Naive thymus-derived CD4-positive, alpha-beta T cell (primary cell): ENCODE results near the gene WASF3. TPM values are rescaled to one million over a fixed set of nuclear protein-coding genes. Genes with fewer than 3 reads are reported as not detected.

ENCODE experiments used
- ATAC-seq: fragments of 150-1000 bp; cut with Tn5 transposase; 2 replicates; pipeline ENCODE4 v1.10.0; 2021; ENCODE audit warnings: mild to moderate bottlenecking, moderate library complexity
- CTCF ChIA-PET: fragments of 350-600 bp; sonication (Branson Sonifier 250); formaldehyde crosslinking; loops from one replicate; lab custom pipeline; 2021; ENCODE audit warnings: antibody characterized with exemption; lab: Charles Lee
- POLR2A ChIA-PET: fragments of 350-600 bp; sonication (Branson Sonifier 250); formaldehyde crosslinking; loops from one replicate; lab custom pipeline; 2021; ENCODE audit warnings: antibody characterized with exemption, inconsistent platforms; lab: Charles Lee
- DNase-seq, 9 donors: peaks; one replicate each; pipeline versions ENCODE4 v3.0.0 to v3.0.0-alpha.2; 2020 to 2022; ENCODE audit warnings: mixed read lengths in 1 of 9
- H3K27ac ChIP-seq: one replicate; pipeline ENCODE4 v1.7.0; 2013; ENCODE audit warnings: mild to moderate bottlenecking, low read depth, low read length, moderate library complexity
- H3K27me3 ChIP-seq, 2 donors: one replicate each; pipeline ENCODE4 v1.7.0; 2013; ENCODE audit warnings: low read length in 2 of 2, mild to moderate bottlenecking in 2 of 2, moderate library complexity in 2 of 2; ENCODE audit not compliant: control insufficient read depth in 2 of 2, insufficient read depth in 2 of 2
- H3K36me3 ChIP-seq, 3 experiments: 1 replicate in 2 of 3; 2 replicates in 1 of 3; pipeline ENCODE4 v1.7.0; 2013; ENCODE audit warnings: low read length in 3 of 3, mild to moderate bottlenecking in 3 of 3, moderate library complexity in 1 of 3; ENCODE audit not compliant: insufficient read depth in 3 of 3, control insufficient read depth in 2 of 3
- H3K4me1 ChIP-seq, 2 donors: one replicate each; pipeline ENCODE4 v1.7.0; 2013; ENCODE audit warnings: low read length in 2 of 2, mild to moderate bottlenecking in 2 of 2, moderate library complexity in 1 of 2; ENCODE audit not compliant: control insufficient read depth in 2 of 2, insufficient read depth in 2 of 2
- H3K4me3 ChIP-seq: 2 replicates; pipeline ENCODE4 v1.7.0; 2013; ENCODE audit warnings: mild to moderate bottlenecking, low read length
- H3K9me3 ChIP-seq, 3 experiments: 1 replicate in 2 of 3; 2 replicates in 1 of 3; pipeline ENCODE4 v1.7.0; 2013; ENCODE audit warnings: low read length in 3 of 3; ENCODE audit not compliant: control insufficient read depth in 2 of 3
- H3K27ac Mint-ChIP-seq, 9 donors: one replicate each; pipeline ENCODE4 v1.8.0; 2020 to 2022; ENCODE audit warnings: mixed read lengths in 9 of 9, mild to moderate bottlenecking in 8 of 9, moderate library complexity in 5 of 9, inconsistent platforms in 2 of 9
- H3K27me3 Mint-ChIP-seq, 5 donors: one replicate each; pipeline ENCODE4 v1.8.0; 2021 to 2022; ENCODE audit warnings: mixed read lengths in 5 of 5, mild to moderate bottlenecking in 1 of 5
- H3K36me3 Mint-ChIP-seq, 5 donors: one replicate each; pipeline ENCODE4 v1.8.0; 2020 to 2022; ENCODE audit warnings: mixed read lengths in 5 of 5, mild to moderate bottlenecking in 3 of 5, inconsistent platforms in 1 of 5
- H3K4me1 Mint-ChIP-seq, 7 donors: one replicate each; pipeline ENCODE4 v1.8.0; 2020 to 2022; ENCODE audit warnings: mixed read lengths in 7 of 7, mild to moderate bottlenecking in 3 of 7, inconsistent platforms in 1 of 7
- H3K4me3 Mint-ChIP-seq, 10 donors: one replicate each; pipeline ENCODE4 v1.8.0; 2020 to 2022; ENCODE audit warnings: mild to moderate bottlenecking in 10 of 10, mixed read lengths in 10 of 10, moderate library complexity in 6 of 10, inconsistent platforms in 2 of 10
- H3K9me3 Mint-ChIP-seq, 11 donors: one replicate each; pipeline ENCODE4 v1.8.0; 2020 to 2022; ENCODE audit warnings: mixed read lengths in 11 of 11, mild to moderate bottlenecking in 4 of 11, inconsistent platforms in 1 of 11, moderate library complexity in 1 of 11
- intact Hi-C, 2 donors: fragments of 100-400 bp; cut with micrococcal nuclease; formaldehyde crosslinking; loops; one replicate each; pipeline ENCODE4 v1.15.1; 2023
- polyA plus RNA-seq, 2 donors: library from polyadenylated mRNA; unstranded; fragments of 300-500 nt; fragmentation: Illumina TruSeq; gene quantifications; one replicate each; pipeline ENCODE4 v1.2.3, GENCODE V29; 2021
- total RNA-seq, 6 experiments: library from RNA in 5 of 6; stranded (reverse) in 5 of 6; gene quantifications; 1 replicate in 5 of 6; 2 replicates in 1 of 6; pipeline ENCODE4 v1.2.3 and lab custom pipeline; 2021 to 2026

The WASF3 gene
- total and polyA plus RNA-seq, 7 experiments from 2014 or later, result 0.08 to 0.20 TPM; not detected in 5

DNA sequence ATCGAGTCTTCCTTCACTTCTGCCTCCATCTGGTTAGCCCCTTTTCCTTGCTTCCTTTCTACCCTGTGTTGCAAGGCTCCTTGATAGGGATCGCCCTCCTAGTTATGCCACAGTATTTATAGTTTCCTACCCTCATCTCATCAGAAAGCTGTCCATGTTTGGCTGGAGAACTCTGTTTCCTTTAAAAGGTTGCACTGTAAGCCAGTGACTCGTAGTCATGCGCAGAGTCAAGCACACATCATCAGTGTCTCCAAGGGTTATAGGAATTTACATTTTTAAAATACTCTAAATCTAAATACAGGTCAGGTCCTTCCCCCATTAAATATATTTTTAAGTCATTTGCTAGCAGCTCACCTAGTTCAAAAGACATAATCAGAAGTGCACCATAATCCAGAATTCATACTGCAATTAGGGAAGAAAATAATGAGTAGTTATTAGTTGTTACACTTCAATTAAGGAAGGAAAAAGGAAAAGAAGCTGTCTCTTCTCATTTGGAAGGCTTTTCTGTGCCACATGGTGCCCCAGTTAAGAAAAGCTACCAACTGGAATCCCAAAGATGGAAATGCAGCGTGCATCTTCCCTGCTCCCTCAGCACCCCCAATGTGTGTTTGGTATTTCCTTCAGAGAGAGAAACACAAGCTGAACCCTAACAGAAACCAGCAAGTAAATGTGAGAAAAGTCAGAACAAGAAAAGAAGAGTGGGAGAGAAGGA lies 122.1 kb downstream of the WASF3 start:
- peaks cover 0 to 6% (median 0%) of the 10 kb centered on the region in 7 donors for H3K4me1 Mint-ChIP-seq
- Histone ChIP-seq H3K4me3 (no peak overlapping the region), H3K4me1 (no peaks in the 10 kb centered on the region), H3K36me3 (no peaks in the 10 kb centered on the region), H3K27me3 (no peaks in the 10 kb centered on the region), H3K9me3 (no peaks in the 10 kb centered on the region), H3K27ac (no peak overlapping the region)
- no peaks in the 10 kb centered on the region for H3K9me3 Mint-ChIP-seq
- ATAC-seq (no peak), DNase-seq (no peak)
- ChIA-PET POLR2A (no interaction called here), CTCF (no interaction called here)
- H3K4me3 Mint-ChIP-seq, result no peak overlapping the region
- intact Hi-C loops, result no loop called here
- no peaks in the 10 kb centered on the region for H3K36me3 Mint-ChIP-seq
- H3K27me3 Mint-ChIP-seq, result peaks cover 0 to 26% (median 12%) of the 10 kb centered on the region in 5 donors
- H3K27ac Mint-ChIP-seq, result no peak overlapping the region

DNA sequence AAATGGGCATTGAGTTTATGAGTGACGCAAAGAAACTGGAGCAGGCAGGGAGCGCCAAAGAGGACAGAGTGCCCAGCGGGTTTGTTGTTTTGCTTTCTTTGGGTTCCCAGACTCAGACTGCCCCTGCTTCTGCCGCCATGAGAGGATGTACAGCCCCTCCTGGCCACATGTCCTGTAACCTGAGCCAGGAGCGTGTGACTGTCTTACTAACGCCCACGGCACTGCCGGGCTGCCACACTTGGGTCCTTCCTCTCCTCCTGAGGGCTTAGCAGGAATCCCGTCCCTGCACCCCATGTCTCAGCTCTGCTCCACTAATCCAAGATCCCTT lies 122.6 kb downstream of the WASF3 start:
- Mint-ChIP-seq H3K27ac (no peak overlapping the region), H3K4me3 (no peak overlapping the region), H3K4me1 (peaks cover 0 to 6% (median 0%) of the 10 kb centered on the region in 7 donors), H3K27me3 (peaks cover 0 to 28% (median 13%) of the 10 kb centered on the region in 5 donors), H3K36me3 (no peaks in the 10 kb centered on the region), H3K9me3 (no peaks in the 10 kb centered on the region)
- ChIA-PET POLR2A (no interaction called here), CTCF (no interaction called here)
- DNase-seq (no peak), ATAC-seq (no peak)
- intact Hi-C loops, result no loop called here
- Histone ChIP-seq H3K4me3 (no peak overlapping the region), H3K36me3 (no peaks in the 10 kb centered on the region), H3K27me3 (no peaks in the 10 kb centered on the region), H3K27ac (no peak overlapping the region), H3K9me3 (no peaks in the 10 kb centered on the region), H3K4me1 (no peaks in the 10 kb centered on the region)

DNA sequence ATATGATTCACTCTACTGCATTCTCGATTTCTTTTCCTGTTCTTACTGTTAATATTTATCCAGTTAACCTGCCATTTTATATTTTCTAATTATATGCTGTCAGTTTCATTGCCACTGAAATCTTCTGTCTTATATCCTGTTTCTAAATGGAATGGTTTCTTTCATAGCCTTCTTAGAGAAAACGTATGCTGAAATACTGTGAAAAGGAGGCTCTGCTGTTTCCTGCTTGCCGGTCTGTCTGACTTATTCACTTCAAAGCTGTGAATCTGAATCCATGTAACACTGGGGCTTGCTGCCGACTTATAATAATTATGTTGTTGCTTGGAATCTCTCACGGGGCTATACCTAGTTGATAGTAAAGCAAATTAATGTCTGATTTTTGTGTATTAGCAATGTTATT lies 123.1 kb downstream of the WASF3 start:
- Mint-ChIP-seq H3K27ac (no peak overlapping the region), H3K9me3 (no peaks in the 10 kb centered on the region), H3K4me3 (no peak overlapping the region), H3K27me3 (peaks cover 0 to 30% (median 14%) of the 10 kb centered on the region in 5 donors), H3K36me3 (no peaks in the 10 kb centered on the region), H3K4me1 (peaks cover 0 to 6% (median 0%) of the 10 kb centered on the region in 7 donors)
- no peaks in the 10 kb centered on the region for H3K9me3 ChIP-seq
- ATAC-seq (no peak), DNase-seq (no peak)
- no peak overlapping the region for H3K27ac ChIP-seq
- H3K27me3 ChIP-seq, result no peaks in the 10 kb centered on the region
- ChIA-PET CTCF (no interaction called here), POLR2A (no interaction called here)
- no peaks in the 10 kb centered on the region for H3K36me3 ChIP-seq
- no peak overlapping the region for H3K4me3 ChIP-seq
- intact Hi-C loops, result no loop called here
- no peaks in the 10 kb centered on the region for H3K4me1 ChIP-seq

DNA sequence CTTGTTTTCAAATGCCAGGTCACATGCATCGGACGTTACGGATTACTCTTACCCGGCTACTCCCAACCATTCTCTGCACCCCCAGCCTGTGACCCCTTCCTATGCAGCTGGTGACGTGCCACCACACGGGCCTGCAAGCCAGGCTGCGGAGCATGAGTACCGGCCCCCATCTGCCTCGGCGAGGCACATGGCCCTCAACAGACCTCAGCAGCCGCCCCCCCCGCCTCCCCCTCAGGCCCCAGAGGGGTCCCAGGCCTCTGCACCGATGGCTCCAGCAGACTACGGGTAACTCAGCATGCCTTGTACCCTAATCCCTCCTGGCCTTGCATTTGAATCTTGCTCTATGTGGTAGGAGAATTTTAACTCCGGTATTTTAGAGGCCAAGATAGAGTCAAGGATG lies 123.6 kb downstream of the WASF3 start:
- no peaks in the 10 kb centered on the region for H3K36me3 ChIP-seq
- ChIA-PET CTCF (no interaction called here), POLR2A (no interaction called here)
- intact Hi-C loops, result no loop called here
- H3K4me1 ChIP-seq, result no peaks in the 10 kb centered on the region
- ATAC-seq (no peak), DNase-seq (no peak)
- Mint-ChIP-seq H3K27ac (no peak overlapping the region), H3K9me3 (no peaks in the 10 kb centered on the region), H3K4me1 (peaks cover 0 to 6% (median 0%) of the 10 kb centered on the region in 7 donors), H3K36me3 (no peaks in the 10 kb centered on the region), H3K27me3 (peaks cover 0 to 31% (median 14%) of the 10 kb centered on the region in 5 donors), H3K4me3 (no peak overlapping the region)
- no peaks in the 10 kb centered on the region for H3K27me3 ChIP-seq
- H3K4me3 ChIP-seq, result no peak overlapping the region
- H3K9me3 ChIP-seq, result no peaks in the 10 kb centered on the region
- no peak overlapping the region for H3K27ac ChIP-seq

DNA sequence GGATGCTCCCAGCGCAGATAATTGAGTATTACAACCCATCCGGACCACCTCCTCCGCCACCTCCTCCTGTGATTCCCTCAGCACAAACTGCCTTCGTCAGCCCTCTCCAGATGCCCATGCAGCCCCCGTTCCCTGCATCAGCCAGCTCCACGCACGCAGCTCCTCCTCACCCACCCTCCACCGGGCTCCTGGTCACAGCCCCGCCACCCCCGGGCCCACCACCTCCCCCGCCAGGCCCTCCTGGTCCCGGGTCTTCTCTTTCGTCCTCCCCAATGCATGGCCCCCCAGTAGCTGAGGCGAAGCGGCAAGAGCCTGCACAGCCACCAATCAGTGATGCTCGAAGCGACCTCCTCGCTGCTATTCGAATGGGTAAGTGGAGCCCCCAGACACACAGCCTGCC lies 125.1 kb downstream of the WASF3 start:
- intact Hi-C loops, result no loop called here
- no peaks in the 10 kb centered on the region for H3K36me3 Mint-ChIP-seq
- peaks cover 0 to 6% (median 0%) of the 10 kb centered on the region in 7 donors for H3K4me1 Mint-ChIP-seq
- Histone ChIP-seq H3K36me3 (no peaks in the 10 kb centered on the region), H3K27ac (no peak overlapping the region), H3K9me3 (no peaks in the 10 kb centered on the region), H3K4me1 (no peaks in the 10 kb centered on the region), H3K27me3 (no peaks in the 10 kb centered on the region), H3K4me3 (no peak overlapping the region)
- no peak overlapping the region for H3K27ac Mint-ChIP-seq
- no peak for ATAC-seq
- H3K4me3 Mint-ChIP-seq, result no peak overlapping the region
- peaks cover 0 to 38% (median 14%) of the 10 kb centered on the region in 5 donors for H3K27me3 Mint-ChIP-seq
- ChIA-PET CTCF (no interaction called here), POLR2A (no interaction called here)
- H3K9me3 Mint-ChIP-seq, result no peaks in the 10 kb centered on the region
- no peak for DNase-seq

DNA sequence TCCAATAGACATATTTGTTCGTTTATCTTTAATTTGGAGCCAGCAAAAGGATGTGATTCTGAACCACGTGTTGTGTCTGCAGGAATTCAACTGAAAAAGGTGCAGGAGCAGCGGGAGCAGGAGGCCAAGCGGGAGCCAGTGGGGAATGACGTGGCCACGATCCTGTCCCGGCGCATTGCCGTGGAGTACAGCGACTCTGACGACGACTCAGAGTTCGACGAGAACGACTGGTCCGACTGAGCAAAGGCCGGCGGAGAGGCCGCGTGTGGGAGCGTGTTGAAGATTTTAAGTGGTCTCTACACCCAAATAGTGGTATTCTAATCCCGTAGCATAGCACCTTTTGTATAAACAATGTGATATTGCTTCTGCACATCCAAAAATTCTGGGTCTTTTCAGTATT lies 128.1 kb downstream of the WASF3 start:
- peaks cover 0 to 25% (median 12%) of the 10 kb centered on the region in 5 donors for H3K27me3 Mint-ChIP-seq
- H3K4me3 Mint-ChIP-seq, result no peak overlapping the region

DNA sequence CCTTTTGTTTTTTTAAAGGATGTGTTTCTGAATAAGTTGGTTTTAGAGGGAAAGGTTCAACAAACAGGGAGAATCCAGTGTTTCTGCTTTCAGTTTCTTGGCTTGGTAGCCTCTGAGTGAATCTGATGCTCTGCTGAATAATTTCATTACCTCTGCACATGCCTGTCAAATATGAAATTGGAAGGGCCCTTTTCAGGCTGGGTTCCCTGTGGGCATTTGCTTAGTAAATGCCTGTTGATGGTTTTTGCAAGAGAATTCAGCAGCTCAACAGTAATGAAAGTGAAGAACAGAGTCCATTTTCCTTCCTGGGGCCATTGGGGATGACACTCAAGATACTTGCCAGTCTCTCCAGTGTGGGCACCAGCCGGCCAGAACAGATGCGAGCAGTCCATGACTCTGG lies 128.8 kb downstream of the WASF3 start:
- H3K4me3 ChIP-seq, result no peak overlapping the region
- H3K27me3 Mint-ChIP-seq, result peaks cover 0 to 31% (median 12%) of the 10 kb centered on the region in 5 donors
- H3K27ac ChIP-seq, result no peak overlapping the region
- intact Hi-C loops, result no loop called here
- no peaks in the 10 kb centered on the region for H3K4me1 Mint-ChIP-seq
- H3K36me3 Mint-ChIP-seq, result peaks cover 0 to 10% (median 0%) of the 10 kb centered on the region in 5 donors
- H3K27me3 ChIP-seq, result no peaks in the 10 kb centered on the region
- CTCF ChIA-PET, result no interaction called here
- ATAC-seq, result no peak
- peaks cover 0 to 24% (median 10%) of the 10 kb centered on the region in 11 donors for H3K9me3 Mint-ChIP-seq
- H3K4me1 ChIP-seq, result no peaks in the 10 kb centered on the region
- H3K27ac Mint-ChIP-seq, result no peak overlapping the region
- H3K36me3 ChIP-seq, result no peaks in the 10 kb centered on the region
- no peaks in the 10 kb centered on the region for H3K9me3 ChIP-seq
- POLR2A ChIA-PET, result no interaction called here
- H3K4me3 Mint-ChIP-seq, result no peak overlapping the region
- DNase-seq, result no peak

More for the DNA sequence above, 128.1 kb downstream of the WASF3 start:
- Histone ChIP-seq H3K36me3 (no peaks in the 10 kb centered on the region), H3K27me3 (no peaks in the 10 kb centered on the region), H3K4me3 (no peak overlapping the region), H3K4me1 (no peaks in the 10 kb centered on the region), H3K27ac (no peak overlapping the region), H3K9me3 (no peaks in the 10 kb centered on the region)
- no peak for ATAC-seq
- H3K27ac Mint-ChIP-seq, result no peak overlapping the region
- peaks cover 0 to 17% (median 7%) of the 10 kb centered on the region in 11 donors for H3K9me3 Mint-ChIP-seq
- DNase-seq, result no peak
- intact Hi-C loops, result no loop called here
- POLR2A ChIA-PET, result no interaction called here
- peaks cover 0 to 10% (median 0%) of the 10 kb centered on the region in 5 donors for H3K36me3 Mint-ChIP-seq
- no peaks in the 10 kb centered on the region for H3K4me1 Mint-ChIP-seq
- CTCF ChIA-PET, result no interaction called here
